Subcutaneous adipose tissue (tissue), 4 donors: ENCODE measurements around the gene NFKBIE. TPM values are rescaled to one million over a fixed set of nuclear protein-coding genes. Genes with fewer than 3 reads are reported as not detected.

Experiments
- total RNA-seq, 4 donors: library from RNA; depleted of rRNA; stranded (reverse); fragments of >200 nt; gene quantifications; one replicate each; pipeline ENCODE4 v1.1.0, GENCODE V29; 2016
- TF ChIP-seq, protein P1 (sequence below): fragments of 450-650 bp; IDR thresholded peaks from one replicate; pipeline ENCODE4 v1.5.1; 2016; ENCODE audit warnings: low read depth, mild to moderate bottlenecking, control low read depth, antibody characterized with exemption, moderate library complexity

Gene NFKBIE
- total RNA-seq, 4 donors from 2014 or later = 2.1 to 9.0 (median 5.5) TPM

DNA sequence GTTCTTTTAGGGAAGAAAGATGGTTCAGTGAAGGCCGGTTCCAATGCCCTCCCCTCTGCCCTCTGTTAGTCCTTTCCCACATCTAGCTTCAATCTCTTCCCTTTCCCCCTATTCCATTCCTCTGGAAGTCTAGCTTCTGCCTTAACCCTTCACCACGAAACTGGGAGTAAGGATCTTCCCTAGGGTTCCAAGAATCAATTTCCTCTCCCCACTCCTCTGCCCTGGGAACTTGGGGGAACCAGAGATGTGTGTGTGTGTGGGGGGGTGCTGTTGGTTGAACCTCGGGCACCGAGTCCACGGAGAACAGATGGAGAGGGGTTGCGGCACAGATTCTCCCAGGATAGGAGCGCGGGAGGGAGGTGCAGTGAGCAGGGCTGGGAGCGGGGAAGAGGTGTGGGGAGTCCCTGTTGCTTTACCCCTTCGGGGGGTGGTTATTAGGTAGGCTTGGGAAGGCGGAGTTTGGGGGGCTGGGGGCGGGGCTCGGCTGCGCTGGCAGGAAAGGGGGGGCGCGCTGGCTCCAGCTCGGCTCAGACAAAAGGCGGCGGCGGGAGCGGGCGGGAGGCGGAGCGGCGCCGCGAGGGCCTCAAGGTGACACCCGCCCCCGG lies 4.7 kb upstream of the NFKBIE start, which contains the start of gene TMEM151B:
TMEM151B (plus strand) TSS at position 530 of the 605 bp plus-strand sequence. CDS start 293 bp downstream, outside the sequence.
- TF ChIP-seq, protein P1, sequence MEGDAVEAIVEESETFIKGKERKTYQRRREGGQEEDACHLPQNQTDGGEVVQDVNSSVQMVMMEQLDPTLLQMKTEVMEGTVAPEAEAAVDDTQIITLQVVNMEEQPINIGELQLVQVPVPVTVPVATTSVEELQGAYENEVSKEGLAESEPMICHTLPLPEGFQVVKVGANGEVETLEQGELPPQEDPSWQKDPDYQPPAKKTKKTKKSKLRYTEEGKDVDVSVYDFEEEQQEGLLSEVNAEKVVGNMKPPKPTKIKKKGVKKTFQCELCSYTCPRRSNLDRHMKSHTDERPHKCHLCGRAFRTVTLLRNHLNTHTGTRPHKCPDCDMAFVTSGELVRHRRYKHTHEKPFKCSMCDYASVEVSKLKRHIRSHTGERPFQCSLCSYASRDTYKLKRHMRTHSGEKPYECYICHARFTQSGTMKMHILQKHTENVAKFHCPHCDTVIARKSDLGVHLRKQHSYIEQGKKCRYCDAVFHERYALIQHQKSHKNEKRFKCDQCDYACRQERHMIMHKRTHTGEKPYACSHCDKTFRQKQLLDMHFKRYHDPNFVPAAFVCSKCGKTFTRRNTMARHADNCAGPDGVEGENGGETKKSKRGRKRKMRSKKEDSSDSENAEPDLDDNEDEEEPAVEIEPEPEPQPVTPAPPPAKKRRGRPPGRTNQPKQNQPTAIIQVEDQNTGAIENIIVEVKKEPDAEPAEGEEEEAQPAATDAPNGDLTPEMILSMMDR = no peak

DNA sequence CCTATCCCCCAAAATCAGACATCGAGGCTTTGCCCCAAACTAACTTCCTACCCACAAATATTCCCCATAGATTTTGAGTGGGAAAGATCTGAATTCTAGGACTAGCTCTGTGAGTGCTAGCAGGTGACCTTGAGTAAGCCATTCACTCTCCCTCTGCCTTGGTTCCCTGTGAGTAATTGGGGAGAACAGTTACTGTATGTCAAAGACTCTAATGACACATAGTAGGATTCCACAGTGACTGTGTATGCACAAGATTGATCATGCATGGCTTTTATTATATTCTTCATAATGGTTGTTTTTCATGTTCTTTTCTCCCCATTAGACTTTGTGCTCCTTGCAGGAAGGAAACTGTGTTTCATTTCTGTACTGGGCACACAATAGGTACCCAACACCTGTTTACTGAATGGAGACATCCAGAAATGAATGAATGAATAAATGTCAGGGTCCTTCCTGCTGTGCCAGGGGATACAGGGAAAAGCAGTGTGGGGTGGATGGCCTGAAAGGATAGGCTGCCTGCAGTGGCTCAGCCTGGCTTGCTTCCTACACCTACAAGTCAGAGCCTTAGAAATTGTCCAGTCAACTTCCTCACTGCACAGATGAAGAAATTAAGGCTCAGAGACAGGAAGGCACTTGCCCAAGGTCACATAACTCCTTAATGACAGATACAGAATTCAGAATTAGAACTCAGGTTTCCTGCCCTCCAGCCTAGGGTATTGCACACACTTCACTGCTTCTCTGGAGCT lies 4.0 kb upstream of the NFKBIE start:
- TF ChIP-seq, protein P1 = no peak

DNA sequence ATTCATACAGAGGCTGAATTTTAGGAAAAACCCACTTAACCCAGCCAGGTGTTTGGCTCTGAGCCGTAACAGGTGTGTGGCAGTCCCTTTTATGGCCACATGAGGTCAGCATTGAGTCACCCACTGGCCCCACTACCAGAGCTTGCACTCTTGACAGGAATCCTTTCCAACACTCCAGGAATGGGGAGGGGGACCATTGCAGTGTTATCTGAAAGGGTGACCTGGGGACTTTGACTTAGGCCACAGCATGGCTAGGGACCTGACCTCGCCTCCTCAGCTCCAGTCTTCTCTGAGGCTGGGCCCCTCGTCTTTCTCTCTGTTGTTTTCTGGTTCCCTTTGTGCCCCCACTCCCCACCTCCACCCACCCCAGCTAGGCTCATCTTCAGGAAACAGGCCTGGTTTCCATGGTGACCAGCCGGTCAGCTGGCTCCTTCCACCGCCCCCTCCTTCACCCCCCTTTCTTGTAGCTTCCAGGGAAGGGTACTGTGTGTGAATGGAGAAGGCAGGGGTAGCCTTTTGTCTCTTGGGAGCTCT lies 2.8 kb upstream of the NFKBIE start:
- TF ChIP-seq, protein P1 = no peak

DNA sequence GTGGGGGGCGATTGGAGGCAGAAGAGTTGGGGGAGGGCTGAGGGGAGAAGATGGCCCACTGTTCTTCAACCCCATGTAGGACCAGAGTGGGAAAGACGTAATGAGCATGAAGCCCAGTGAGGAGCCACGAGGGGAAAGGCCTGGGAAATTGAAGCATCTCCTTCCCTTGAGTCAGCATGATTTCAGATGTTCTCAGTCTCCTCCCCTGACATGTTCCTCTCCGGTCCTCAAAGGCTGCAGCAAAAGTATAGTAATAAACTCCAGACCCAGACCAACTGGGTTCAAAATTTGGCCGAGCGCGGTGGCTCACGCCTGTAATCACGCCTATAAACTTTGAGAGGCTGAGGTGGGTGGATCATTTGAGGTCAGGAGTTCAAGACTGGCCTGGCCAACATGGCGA lies 1.9 kb upstream of the NFKBIE start:
- TF ChIP-seq, protein P1 = no peak

DNA sequence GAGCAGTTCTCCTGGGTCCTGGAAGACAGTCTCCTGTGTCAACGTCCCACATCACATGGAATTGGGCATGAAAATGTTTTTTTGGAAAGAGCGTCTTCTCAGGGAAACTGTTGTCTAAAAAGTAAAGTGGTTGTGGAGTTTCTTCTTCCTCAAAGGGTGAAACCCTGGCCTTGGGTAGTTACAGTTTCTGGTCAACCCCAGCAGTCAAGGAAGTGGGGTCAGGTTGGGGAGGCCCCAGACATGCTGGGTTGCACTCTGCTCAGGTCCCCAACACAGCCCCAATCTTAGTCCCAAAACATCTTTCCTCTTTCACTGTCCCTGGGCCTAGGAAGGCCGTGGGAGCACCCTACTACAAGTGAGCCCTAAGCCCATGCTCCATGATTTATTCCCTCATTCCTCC lies 996 bp upstream of the NFKBIE start:
- TF ChIP-seq, protein P1 = no peak

DNA sequence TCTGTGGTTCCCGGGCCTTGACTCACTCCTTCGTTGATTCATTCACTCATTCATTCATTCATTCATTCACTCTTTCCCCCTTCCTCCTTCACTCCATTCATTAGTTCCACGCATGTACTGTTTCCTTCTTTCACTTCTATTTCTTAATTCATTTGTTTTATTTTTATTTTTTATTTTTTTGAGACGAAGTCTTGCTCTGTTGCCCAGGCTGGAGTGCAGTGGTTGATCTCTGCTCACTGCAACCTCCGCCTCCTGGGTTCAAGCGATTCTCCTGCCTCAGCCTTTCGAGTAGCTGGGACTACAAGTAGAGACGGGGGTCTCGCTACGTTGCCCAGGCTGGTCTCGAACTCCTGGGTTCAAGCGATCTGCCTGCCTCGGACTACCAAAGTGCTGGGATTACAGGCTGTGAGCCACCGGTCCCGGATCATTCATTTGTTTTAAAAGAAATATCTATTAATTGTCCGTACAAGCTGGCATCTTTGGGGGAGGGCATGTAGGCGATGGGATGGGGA lies 427 bp upstream of the NFKBIE start:
- TF ChIP-seq, protein P1 = no peak
